Measurements from ENCODE around the gene SAMD4A. TPM values are rescaled to one million over a fixed set of nuclear protein-coding genes. Genes with fewer than 3 reads are reported as not detected.

The SAMD4A gene
- total RNA-seq, 3 donors from 2014 or later = 5.4 to 8.1 (median 7.6) TPM

DNA sequence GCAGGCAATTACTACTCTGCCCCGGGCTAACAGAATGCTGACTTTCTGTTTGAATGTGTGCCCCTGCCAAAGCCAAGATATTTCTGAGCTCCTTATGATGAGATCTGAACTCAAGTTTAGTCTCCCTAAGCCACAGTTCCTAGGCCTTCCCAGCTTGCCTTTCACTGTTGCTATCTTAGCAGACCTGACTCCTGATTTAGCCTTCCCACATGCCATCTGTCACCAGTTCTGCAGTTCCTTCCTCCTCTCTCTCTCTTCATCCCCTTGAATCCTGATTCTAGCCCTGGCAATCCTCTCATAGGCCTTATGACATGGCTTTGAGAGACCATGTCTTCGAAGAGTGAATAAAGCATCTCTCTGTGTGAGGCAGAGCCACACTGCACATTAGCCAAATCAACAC lies 12.5 kb upstream of the SAMD4A start:
- peaks cover 6% of the 10 kb centered on the region for H3K27me3 Mint-ChIP-seq (ENCODE audit: low read depth)
- H3K4me1 Mint-ChIP-seq (ENCODE audit: low read depth) = no peaks in the 10 kb centered on the region

DNA sequence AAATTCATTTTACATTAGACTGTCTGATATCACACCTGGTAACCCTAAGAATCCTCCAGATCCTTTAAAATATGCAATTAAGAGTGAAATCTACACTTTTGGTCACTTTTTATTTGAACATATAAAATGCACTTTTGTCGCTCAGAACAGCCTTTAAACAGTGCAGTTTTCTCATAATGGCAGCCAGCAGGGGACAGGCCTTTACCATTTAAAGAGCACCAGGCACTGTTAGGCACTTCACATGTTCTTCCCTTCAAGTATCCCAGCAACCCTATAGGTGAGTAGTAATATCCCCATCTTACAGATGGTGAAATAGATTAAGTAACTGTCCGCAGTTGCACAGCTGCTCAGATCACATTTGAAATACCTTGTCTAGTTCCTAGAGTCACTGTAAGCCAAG lies 11.3 kb upstream of the SAMD4A start:
- no peaks in the 10 kb centered on the region for H3K36me3 Mint-ChIP-seq (ENCODE audit: insufficient read depth)
- DNase-seq (no peak), ATAC-seq (no peak)
- H3K9me3 Mint-ChIP-seq = no peaks in the 10 kb centered on the region
- H3K4me3 Mint-ChIP-seq = no peak overlapping the region
- H3K4me1 Mint-ChIP-seq (ENCODE audit: low read depth) = no peaks in the 10 kb centered on the region
- peaks cover 6% of the 10 kb centered on the region for H3K27me3 Mint-ChIP-seq (ENCODE audit: low read depth)

More for the DNA sequence above, 12.5 kb upstream of the SAMD4A start:
- Mint-ChIP-seq H3K9me3 (no peaks in the 10 kb centered on the region), H3K4me3 (no peak overlapping the region), H3K36me3 (ENCODE audit: insufficient read depth) (no peaks in the 10 kb centered on the region)
- no peak for ATAC-seq
- DNase-seq = no peak

DNA sequence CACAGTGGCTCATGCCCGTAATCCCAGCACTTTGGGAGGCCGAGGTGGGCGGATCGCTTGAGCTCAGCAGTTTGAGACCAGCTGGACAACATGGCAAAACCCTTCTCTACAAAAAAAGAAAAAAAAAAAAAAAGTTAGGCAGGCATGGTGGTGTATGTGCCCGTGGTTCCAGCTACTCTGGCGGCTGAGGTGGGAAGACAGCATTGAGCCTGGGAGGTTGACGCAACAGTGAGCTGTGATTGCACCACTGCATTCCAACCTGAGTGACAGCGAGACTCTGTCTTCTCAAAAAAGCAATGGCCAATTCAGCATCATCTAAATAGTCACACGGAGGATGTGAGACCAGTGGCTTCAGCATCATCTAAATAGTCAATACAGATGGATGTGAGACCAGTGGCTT lies 10.4 kb upstream of the SAMD4A start:
- ATAC-seq (no peak), DNase-seq (no peak)
- no peaks in the 10 kb centered on the region for H3K9me3 Mint-ChIP-seq
- peaks cover 6% of the 10 kb centered on the region for H3K27me3 Mint-ChIP-seq (ENCODE audit: low read depth)
- H3K36me3 Mint-ChIP-seq (ENCODE audit: insufficient read depth) = no peaks in the 10 kb centered on the region
- H3K4me3 Mint-ChIP-seq = no peak overlapping the region
- H3K4me1 Mint-ChIP-seq (ENCODE audit: low read depth) = no peaks in the 10 kb centered on the region

DNA sequence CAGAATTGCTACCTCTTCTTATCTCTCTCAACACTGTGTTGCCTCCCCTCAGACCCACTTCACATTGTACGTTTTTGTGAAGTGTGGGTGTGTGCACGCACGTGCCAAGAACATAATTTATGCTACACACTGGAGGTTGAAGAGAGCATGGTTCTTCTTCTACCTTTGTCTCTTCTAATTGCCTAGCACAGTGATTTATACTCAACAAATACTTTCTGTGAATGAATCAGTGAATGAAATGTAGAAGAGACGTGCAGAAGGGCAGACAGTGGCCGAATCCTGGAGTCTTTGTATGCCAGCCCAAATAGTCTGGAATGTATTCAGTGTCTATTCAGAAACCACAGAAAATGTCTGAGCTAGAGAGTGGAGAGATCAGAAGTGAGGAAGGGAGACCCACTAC lies 4.6 kb upstream of the SAMD4A start:
- DNase-seq = no peak
- no peaks in the 10 kb centered on the region for H3K9me3 Mint-ChIP-seq
- ATAC-seq = no peak
- no peaks in the 10 kb centered on the region for H3K27me3 Mint-ChIP-seq (ENCODE audit: low read depth)
- H3K36me3 Mint-ChIP-seq (ENCODE audit: insufficient read depth) = no peaks in the 10 kb centered on the region
- H3K4me3 Mint-ChIP-seq = no peak overlapping the region
- peaks cover 6% of the 10 kb centered on the region for H3K4me1 Mint-ChIP-seq (ENCODE audit: low read depth)

DNA sequence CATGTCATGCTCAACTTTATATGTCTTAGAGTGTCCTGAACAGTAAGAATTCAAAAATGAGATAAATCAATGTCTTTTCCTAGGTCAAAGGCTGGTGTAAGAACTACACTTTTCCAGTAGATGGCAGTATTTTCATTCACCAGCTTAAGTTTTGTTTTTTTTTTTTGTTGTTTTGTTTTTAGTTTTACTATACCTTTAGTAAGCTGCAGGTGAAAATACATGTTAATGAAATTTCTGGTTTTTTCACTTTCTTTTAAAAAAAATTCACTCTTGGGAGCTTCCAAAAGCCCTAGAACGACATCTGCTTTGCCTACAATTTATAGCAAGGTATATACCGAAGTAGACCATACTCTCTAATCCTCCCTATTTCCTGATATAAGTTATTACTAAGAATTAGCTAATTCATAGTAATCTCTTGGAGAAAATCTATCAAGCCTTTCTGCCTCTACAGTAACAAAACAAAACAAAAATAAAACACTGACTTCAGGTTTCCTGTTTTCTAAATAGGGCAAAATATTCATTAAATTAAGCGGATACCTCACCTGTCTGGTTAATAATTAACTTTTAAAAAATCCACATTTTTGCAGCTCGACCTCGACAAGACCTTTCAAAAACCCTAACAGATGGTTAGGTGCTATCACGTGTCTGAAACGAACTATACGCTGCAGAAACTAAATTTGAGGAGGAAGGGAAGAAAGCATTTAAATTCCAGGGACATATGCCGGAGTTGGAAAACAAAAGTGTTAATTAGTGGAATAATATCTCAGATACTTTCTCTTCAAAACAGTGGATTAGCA lies 2.7 kb upstream of the SAMD4A start:
- H3K4me1 Mint-ChIP-seq (ENCODE audit: low read depth) = peaks cover 15% of the 10 kb centered on the region
- no peak for DNase-seq
- ATAC-seq = no peak
- H3K9me3 Mint-ChIP-seq = no peaks in the 10 kb centered on the region
- no peaks in the 10 kb centered on the region for H3K36me3 Mint-ChIP-seq (ENCODE audit: insufficient read depth)
- H3K27me3 Mint-ChIP-seq (ENCODE audit: low read depth) = peaks cover 6% of the 10 kb centered on the region
- peak overlapping the region; percentile 76 for H3K4me3 Mint-ChIP-seq

DNA sequence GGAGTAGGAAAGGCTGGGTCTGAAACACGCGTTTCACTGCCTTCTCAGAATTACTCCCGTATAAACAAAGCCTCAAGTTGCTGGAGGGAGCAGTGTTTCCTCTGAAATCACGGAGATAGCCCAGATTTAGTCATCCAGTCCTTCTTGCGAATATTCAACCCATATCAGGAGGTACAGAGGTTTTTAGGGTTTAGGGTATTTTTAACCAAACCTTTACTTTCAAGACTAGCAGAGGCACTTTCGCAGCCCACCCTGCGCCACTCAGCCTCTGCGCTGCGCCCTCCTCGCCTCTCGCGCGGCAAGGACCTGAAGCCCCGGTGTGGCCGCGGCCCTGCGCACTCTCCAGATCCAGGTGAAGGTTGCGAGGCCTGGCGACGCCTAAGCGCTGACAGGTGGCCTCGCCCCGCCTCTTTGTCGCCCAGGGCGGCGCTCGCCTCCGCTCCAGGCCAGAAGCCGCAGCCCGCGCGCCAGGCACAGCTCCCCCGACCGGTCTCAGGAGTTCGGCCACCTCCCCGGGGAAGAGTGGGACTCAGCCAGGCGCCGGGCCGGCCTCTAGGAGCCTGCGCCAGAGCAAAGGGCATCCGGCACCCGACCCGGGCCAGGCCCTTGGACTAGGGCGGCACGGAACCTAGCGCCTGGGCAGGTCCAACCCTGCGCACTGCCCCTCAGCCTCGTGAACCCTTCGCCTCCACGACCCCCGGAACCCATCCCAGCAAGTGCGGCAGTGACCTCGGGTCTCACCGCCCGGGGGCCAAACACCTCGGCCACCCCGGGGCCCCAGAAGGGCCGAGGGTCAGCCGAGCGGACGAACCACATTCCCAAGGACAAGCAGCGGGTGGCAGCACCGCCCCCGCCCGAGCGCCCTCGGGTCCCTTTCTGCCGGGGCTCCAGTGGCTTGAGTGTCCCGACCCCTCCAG lies 1.8 kb upstream of the SAMD4A start:
- peaks cover 10% of the 10 kb centered on the region for H3K27me3 Mint-ChIP-seq (ENCODE audit: low read depth)
- no peaks in the 10 kb centered on the region for H3K36me3 Mint-ChIP-seq (ENCODE audit: insufficient read depth)
- ATAC-seq (peak; percentile 30 to 35), DNase-seq (peak; percentile 52)
- H3K4me1 Mint-ChIP-seq (ENCODE audit: low read depth) = peaks cover 15% of the 10 kb centered on the region
- H3K9me3 Mint-ChIP-seq = no peaks in the 10 kb centered on the region
- peak overlapping the region; percentile 76 for H3K4me3 Mint-ChIP-seq

DNA sequence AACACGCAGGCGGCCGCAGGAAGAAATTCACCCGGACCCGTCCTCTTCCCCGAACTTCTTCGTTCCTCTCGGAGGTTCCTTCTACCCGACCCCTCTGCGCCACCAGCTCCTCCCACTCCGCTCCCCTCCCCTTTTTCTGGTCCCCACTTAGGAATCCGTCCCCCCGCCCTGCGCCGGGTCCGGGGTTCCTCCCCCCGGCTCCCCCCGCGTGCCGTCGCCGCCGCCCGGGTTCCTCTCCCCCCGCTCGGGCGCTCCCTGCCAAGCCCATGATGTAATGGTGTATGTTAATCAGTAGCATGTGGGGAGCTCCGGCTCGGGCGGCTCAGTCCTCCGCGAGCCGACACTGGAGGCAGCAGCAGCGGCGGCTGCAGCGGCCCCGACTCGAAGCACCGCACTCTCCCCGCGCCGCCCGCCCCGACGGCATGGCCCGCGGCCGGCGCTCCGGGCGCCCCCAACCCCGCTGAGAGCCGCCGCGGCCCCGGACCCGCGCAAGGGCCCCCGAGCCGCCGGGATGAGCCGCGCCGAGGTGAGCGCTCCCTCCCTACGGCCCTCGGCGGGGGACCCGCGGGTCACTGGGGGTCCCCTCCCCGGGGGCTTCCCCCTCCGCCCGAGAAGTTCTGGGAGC lies 1.0 kb upstream of the SAMD4A start:
- Mint-ChIP-seq H3K36me3 (ENCODE audit: insufficient read depth) (no peaks in the 10 kb centered on the region), H3K4me1 (ENCODE audit: low read depth) (peaks cover 15% of the 10 kb centered on the region), H3K4me3 (peak overlapping the region; percentile 76), H3K9me3 (no peaks in the 10 kb centered on the region), H3K27me3 (ENCODE audit: low read depth) (peaks cover 12% of the 10 kb centered on the region)
- DNase-seq (peak; percentile 81), ATAC-seq (peak; percentile 74 to 76)

DNA sequence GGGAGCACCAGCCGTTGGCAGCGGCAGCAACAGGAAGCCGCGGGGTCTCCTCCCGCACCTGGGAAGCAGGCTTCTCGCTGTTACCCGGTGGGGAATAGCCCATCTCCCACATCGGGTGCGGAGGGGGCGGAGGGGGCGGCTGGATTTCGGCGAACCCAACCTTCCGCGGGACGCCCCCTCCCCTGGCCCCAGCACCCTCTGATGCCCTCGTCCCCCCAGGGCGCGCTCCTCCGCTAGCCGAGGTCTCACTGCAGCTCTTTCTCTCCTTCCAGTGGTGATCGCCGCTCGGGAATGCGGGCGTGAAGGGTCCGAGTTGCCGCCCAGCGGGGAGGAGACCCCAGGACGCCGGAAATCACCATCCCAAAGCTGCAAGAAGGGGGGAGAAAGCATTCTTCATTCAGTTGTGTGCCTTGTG lies 303 bp downstream of the SAMD4A start:
- peaks cover 15% of the 10 kb centered on the region for H3K4me1 Mint-ChIP-seq (ENCODE audit: low read depth)
- peaks cover 4% of the 10 kb centered on the region for H3K36me3 Mint-ChIP-seq (ENCODE audit: insufficient read depth)
- peaks cover 12% of the 10 kb centered on the region for H3K27me3 Mint-ChIP-seq (ENCODE audit: low read depth)
- peak overlapping the region; percentile 92 for H3K4me3 Mint-ChIP-seq
- DNase-seq = no peak
- ATAC-seq = no peak
- H3K9me3 Mint-ChIP-seq = peaks cover 4% of the 10 kb centered on the region

DNA sequence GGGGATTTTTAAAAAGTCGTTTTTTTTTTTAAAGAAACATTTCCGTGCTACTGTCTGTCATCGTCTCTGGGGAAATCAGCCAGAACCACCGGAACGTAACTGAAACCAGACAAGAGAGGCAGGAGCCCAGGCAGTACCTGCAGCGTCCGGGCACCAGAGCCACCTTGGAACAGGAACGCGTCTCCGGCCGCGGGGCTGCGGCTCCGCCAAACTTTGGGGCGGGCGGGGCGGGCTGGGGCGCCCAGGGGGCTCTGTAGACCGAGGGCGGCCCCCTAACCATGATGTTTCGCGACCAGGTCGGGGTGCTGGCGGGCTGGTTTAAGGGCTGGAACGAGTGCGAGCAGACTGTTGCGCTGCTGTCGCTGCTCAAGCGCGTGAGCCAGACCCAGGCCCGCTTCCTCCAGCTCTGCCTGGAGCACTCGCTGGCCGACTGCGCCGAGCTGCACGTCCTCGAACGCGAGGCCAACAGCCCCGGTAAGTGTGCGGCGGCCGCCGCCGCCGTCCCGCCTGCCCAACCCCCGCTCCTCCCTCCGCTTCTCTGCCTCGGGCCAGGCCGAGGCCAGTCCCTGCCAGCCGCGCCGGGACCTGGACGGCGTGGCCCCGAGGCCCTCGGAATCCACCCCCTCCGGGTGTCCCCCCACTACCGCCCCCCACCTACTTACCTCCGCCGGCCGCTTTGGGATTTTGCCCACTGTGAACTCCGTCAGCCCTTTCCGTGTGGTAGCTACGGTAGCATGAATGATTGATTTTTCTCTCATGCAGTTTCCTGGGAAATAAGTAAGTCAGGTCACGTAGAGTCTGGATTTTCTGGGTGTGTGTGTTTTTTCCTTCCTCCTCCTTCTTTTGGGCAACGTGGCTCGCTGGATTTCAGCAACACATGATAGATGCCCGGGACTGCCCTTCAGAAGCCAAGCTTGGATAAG lies 972 bp downstream of the SAMD4A start:
- H3K36me3 Mint-ChIP-seq (ENCODE audit: insufficient read depth) = peaks cover 7% of the 10 kb centered on the region
- DNase-seq = peak; percentile 33
- peak; percentile 16 to 31 for ATAC-seq
- peaks cover 12% of the 10 kb centered on the region for H3K27me3 Mint-ChIP-seq (ENCODE audit: low read depth)
- H3K4me1 Mint-ChIP-seq (ENCODE audit: low read depth) = peaks cover 15% of the 10 kb centered on the region
- H3K9me3 Mint-ChIP-seq = peaks cover 8% of the 10 kb centered on the region
- peak overlapping the region; percentile 92 for H3K4me3 Mint-ChIP-seq

DNA sequence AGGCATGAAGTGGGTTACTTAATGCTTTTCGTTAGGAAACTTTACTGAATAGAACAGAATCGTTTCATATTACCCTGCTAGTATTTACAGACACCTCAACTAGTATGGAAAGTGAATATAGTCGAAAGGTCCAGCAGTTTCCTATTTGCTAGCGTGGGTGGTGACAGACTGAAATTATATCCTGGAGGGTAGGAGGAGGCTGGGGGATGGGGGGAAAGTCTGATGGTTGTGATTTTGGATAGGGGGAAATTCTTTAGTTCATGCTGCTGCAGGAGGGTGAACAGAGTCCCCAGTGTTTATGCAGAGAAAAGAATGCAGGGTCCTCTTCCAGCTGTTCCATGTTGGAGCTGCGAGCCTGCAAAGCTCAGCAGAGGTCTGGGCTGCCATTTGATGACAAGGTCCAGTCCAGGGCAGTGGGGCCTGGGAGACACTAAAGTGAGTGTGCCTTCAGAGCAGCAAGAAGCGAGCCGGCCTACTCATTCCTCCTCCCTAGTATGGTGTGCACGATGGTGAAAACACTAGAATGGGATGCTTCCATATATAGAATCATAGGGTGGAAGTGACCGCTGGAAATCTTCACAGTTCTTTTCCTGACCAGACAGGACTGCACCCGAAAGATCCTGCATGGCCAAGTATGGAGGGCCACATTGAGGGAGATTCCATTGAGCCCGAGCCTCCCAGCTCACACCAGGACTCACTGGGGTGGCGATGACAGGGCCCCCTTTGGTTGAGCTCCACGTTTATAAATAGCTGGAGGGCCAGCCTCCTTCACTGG lies 2.1 kb downstream of the SAMD4A start:
- Mint-ChIP-seq H3K36me3 (ENCODE audit: insufficient read depth) (peaks cover 16% of the 10 kb centered on the region), H3K27me3 (ENCODE audit: low read depth) (peaks cover 12% of the 10 kb centered on the region)
- no peak for DNase-seq

DNA sequence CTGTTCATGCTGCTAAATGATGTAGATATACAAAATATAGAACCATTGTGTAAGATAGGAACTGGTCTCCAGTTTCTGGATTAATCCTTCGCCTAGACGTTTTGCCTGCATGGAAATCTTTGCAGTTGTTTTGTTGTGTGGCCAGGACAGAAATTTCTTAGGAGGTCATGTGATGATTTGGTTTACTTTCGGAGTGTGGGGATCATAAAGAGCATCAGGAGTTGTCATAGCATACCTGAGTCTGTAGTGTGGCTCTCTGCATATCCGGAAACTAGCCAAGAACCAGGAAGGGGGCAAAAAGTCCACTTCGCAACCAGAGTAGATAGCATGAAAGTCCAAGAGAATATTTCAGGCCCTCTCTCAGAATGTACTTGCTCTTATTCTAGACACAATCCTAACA lies 3.1 kb downstream of the SAMD4A start:
- no peak for ATAC-seq
- Mint-ChIP-seq H3K4me3 (no peak overlapping the region), H3K36me3 (ENCODE audit: insufficient read depth) (peaks cover 19% of the 10 kb centered on the region), H3K27me3 (ENCODE audit: low read depth) (peaks cover 16% of the 10 kb centered on the region), H3K9me3 (peaks cover 19% of the 10 kb centered on the region), H3K4me1 (ENCODE audit: low read depth) (peaks cover 10% of the 10 kb centered on the region)
- DNase-seq = no peak

More for the DNA sequence above, 2.1 kb downstream of the SAMD4A start:
- Mint-ChIP-seq H3K4me3 (peak overlapping the region; percentile 24), H3K4me1 (ENCODE audit: low read depth) (peaks cover 15% of the 10 kb centered on the region), H3K9me3 (peaks cover 16% of the 10 kb centered on the region)
- no peak for ATAC-seq

DNA sequence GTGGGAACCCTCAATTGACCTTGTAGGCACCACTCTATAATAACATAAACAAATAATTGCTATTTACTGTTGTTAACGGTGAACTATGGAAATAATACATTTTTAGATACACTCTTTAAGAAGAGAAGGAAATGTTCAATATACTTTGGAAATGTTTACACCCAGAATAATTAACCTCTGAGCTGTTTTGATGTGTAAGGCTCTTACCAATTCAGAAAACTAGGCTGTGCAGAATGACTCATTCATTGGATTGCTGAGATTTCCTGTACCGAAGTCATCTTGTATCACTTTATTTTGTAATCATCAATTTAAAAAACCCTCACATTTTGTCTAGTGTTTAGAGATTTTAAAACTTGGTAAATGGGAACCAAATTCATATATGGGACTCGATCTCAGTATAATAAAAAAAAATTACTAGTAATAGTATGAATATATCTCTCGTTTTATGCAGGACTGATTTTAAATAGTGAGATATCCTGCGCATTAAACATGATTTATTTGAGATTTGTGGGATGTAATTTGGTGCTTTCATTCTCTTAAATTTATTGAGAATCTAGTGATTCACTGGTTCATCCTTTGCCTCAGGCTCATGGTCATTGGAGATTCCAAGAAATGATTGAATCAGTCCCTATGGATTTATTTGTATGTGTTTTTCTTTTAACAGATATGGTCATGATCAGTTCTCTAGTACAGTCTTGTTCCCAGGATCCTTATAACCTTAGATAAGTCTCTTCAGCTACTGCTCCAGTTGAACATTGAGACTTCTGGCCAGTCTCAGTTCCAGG lies 3.9 kb downstream of the SAMD4A start:
- peaks cover 19% of the 10 kb centered on the region for H3K9me3 Mint-ChIP-seq
- H3K4me1 Mint-ChIP-seq (ENCODE audit: low read depth) = peaks cover 10% of the 10 kb centered on the region
- ATAC-seq = no peak
- H3K27me3 Mint-ChIP-seq (ENCODE audit: low read depth) = peaks cover 16% of the 10 kb centered on the region
- peaks cover 19% of the 10 kb centered on the region for H3K36me3 Mint-ChIP-seq (ENCODE audit: insufficient read depth)
- DNase-seq = no peak
- H3K4me3 Mint-ChIP-seq = no peak overlapping the region

All from activated T-cell treated with anti-CD3 and anti-CD28 coated beads, Interleukin-2, amount 50 U/mL, for 4 hours (primary cell).